Measurements from ENCODE around the gene PGAP1. TPM values are rescaled to one million over a fixed set of nuclear protein-coding genes. Genes with fewer than 3 reads are reported as not detected.
A peak's percentile ranks its signal among the peaks of the same experiment; 100 is the strongest.

PGAP1 gene
- total RNA-seq, 1 donor from 2014 or later = 45.1 TPM

- H3K4me3 Mint-ChIP-seq = peak overlapping the region; percentile 100
- H3K27ac Mint-ChIP-seq = peak overlapping the region; percentile 88
- no peak for DNase-seq (ENCODE audit: extremely low spot score, unreplicated experiment)
- H3K27me3 Mint-ChIP-seq = no peaks in the 10 kb centered on the region
- H3K9me3 Mint-ChIP-seq = no peaks in the 10 kb centered on the region
- peaks cover 10% of the 10 kb centered on the region for H3K36me3 Mint-ChIP-seq
- TF ChIP-seq CTCF (conservative IDR thresholded peaks at IDR 0.05) = no peak
- peaks cover 23% of the 10 kb centered on the region for H3K4me1 Mint-ChIP-seq (ENCODE audit: unreplicated experiment)
Measured at GRCh38 chr2:196925051-196925767, 1.3 kb downstream of the PGAP1 start.

- no peak for TF ChIP-seq CTCF (conservative IDR thresholded peaks at IDR 0.05)
- no peak for DNase-seq (ENCODE audit: extremely low spot score, unreplicated experiment)
- H3K4me3 Mint-ChIP-seq = peak overlapping the region; percentile 100
- peaks cover under 1% of the 10 kb centered on the region for H3K9me3 Mint-ChIP-seq
- H3K4me1 Mint-ChIP-seq (ENCODE audit: unreplicated experiment) = peaks cover 23% of the 10 kb centered on the region
- no peaks in the 10 kb centered on the region for H3K27me3 Mint-ChIP-seq
- peaks cover 18% of the 10 kb centered on the region for H3K36me3 Mint-ChIP-seq
- no peak overlapping the region for H3K27ac Mint-ChIP-seq
Measured at GRCh38 chr2:196924051-196924450, 2.5 kb downstream of the PGAP1 start.

- H3K36me3 Mint-ChIP-seq = peaks cover 53% of the 10 kb centered on the region
- TF ChIP-seq CTCF (conservative IDR thresholded peaks at IDR 0.05) = no peak
- H3K4me3 Mint-ChIP-seq = no peak overlapping the region
- no peak for DNase-seq (ENCODE audit: extremely low spot score, unreplicated experiment)
- H3K9me3 Mint-ChIP-seq = peaks cover 10% of the 10 kb centered on the region
- peaks cover 10% of the 10 kb centered on the region for H3K4me1 Mint-ChIP-seq (ENCODE audit: unreplicated experiment)
- H3K27ac Mint-ChIP-seq = no peak overlapping the region
- no peaks in the 10 kb centered on the region for H3K27me3 Mint-ChIP-seq
Measured at GRCh38 chr2:196918927-196919326, 7.6 kb downstream of the PGAP1 start.

- Mint-ChIP-seq H3K36me3 (peaks cover 59% of the 10 kb centered on the region), H3K27me3 (no peaks in the 10 kb centered on the region), H3K9me3 (peaks cover 10% of the 10 kb centered on the region), H3K4me3 (no peak overlapping the region), H3K4me1 (ENCODE audit: unreplicated experiment) (no peaks in the 10 kb centered on the region), H3K27ac (no peak overlapping the region)
- no peak for TF ChIP-seq CTCF (conservative IDR thresholded peaks at IDR 0.05)
- no peak for DNase-seq (ENCODE audit: extremely low spot score, unreplicated experiment)
Measured at GRCh38 chr2:196917802-196918201, 8.7 kb downstream of the PGAP1 start.

- Mint-ChIP-seq H3K27ac (peak overlapping the region; percentile 2), H3K9me3 (peaks cover 10% of the 10 kb centered on the region), H3K4me3 (no peak overlapping the region), H3K36me3 (peaks cover 67% of the 10 kb centered on the region), H3K27me3 (no peaks in the 10 kb centered on the region), H3K4me1 (ENCODE audit: unreplicated experiment) (no peaks in the 10 kb centered on the region)
- TF ChIP-seq CTCF (conservative IDR thresholded peaks at IDR 0.05) = no peak
- no peak for DNase-seq (ENCODE audit: extremely low spot score, unreplicated experiment)
Measured at GRCh38 chr2:196915507-196916189, 10.9 kb downstream of the PGAP1 start.

Measured in type B pancreatic cell (in vitro differentiated cells).